GM12891 (cell line): Measurements from ENCODE around the gene NUB1.

Experiments used
- POLR2A ChIP-seq: IDR thresholded peaks from 2 replicates; pipeline ENCODE4 v1.6.1; 2011; ENCODE audit warnings: low read depth, low read length, control low read depth
- SPI1 ChIP-seq: IDR thresholded peaks from 2 replicates; pipeline ENCODE4 v1.6.1; 2011; ENCODE audit warnings: low read depth, low read length, control low read depth

- no peak for TF ChIP-seq POLR2A
- TF ChIP-seq SPI1 = no peak
These were observed 737 bp upstream of the NUB1 start for GRCh38 chr7:151340794-151341356.
